ENCODE data around the gene MRPL1.
"Not testable (repeated sequence)": the region's sequence is repeated elsewhere in the genome, so short reads cannot be mapped to it uniquely, and the experiment has no call there.

Gene MRPL1

DNA sequence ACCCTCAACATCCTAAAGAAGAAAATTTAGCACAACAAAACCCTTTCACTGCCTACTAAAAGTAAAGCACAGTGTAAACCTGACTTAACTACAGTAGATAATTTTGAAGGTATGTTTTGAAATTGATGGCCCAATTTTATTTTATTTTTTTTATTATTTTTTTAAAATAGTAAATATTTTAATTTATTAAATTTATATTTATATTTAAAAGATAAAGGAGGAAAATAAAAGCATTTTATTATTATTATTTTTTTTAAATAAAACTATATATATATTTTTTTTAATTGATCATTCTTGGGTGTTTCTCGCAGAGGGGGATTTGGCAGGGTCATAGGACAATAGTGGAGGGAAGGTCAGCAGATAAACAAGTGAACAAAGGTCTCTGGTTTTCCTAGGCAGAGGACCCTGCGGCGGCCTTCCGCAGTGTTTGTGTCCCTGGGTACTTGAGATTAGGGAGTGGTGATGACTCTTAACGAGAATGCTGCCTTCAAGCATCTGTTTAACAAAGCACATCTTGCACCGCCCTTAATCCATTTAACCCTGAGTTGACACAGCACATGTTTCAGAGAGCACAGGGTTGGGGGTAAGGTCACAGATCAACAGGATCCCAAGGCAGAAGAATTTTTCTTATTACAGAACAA is 120.4 kb downstream of the MRPL1 start:
- not testable (repeated sequence) for DNase-seq (ENCODE audit: low read depth)

DNA sequence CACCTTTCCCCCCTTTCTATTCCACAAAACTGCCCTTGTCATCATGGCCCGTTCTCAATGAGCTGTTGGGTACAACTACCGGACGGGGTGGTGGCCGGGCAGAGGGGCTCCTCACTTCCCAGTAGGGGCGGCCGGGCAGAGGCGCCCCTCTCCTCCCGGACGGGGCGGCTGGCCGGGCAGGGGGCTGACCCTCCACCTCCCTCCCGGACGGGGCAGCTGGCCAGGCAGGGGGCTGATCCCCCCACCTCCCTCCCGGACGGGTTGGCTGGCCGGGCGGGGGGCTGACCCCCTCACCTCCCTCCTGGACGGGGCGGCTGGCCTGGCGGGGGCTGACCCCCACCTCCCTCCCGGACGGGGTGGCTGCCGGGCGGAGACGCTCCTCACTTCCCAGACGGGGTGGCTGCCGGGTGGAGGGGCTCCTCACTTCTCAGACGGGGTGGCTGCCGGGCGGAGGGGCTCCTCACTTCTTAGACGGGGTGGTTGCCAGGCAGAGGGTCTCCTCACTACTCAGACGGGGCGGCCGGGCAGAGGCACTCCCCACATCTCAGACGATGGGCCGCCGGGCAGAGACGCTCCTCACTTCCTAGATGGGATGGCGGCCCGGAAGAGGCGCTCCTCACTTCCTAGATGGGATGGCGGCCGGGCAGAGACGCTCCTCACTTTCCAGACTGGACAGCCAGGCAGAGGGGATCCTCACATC is 121.1 kb downstream of the MRPL1 start:
- DNase-seq (ENCODE audit: low read depth) = not testable (repeated sequence)

DNA sequence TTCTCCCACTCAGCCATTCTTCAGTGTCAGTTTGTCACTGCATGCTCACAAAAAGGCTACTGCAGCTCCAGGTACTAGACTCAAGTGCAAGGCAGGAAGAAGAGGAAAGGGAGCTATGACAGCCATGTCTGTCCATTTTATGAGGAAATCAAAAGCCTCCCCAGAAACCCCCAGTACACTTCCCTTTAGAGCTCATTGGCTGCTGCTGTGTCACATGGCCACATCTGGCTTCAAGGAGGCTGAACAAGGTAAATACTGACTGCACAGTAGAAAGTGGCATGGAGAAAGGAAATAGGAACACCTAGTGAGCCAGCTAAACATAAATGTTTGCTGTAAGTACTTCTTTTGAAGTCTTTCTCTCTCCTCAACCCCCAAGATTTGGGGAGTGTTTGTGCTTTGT is 127.3 kb downstream of the MRPL1 start:
- DNase-seq (ENCODE audit: low read depth) = no peak

DNA sequence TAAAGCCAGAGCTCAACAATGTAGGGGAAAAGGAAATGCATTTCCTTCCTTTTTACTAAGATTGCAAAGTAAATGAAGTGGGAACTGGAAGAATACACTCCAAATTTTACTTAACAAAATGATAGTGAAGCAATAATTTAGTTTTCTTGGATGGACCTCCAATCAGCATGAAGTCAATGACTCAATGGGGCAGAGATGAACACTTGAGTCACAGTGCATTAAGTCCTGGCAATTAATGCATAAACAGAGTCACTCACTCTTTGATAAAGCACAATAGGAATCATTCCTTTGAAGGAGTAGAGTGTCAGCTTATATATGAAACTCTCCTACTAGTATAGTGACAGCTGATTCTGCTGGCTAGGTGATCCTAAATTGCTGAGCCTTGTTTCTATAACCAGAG is 127.8 kb downstream of the MRPL1 start:
- DNase-seq (ENCODE audit: low read depth) = no peak

DNA sequence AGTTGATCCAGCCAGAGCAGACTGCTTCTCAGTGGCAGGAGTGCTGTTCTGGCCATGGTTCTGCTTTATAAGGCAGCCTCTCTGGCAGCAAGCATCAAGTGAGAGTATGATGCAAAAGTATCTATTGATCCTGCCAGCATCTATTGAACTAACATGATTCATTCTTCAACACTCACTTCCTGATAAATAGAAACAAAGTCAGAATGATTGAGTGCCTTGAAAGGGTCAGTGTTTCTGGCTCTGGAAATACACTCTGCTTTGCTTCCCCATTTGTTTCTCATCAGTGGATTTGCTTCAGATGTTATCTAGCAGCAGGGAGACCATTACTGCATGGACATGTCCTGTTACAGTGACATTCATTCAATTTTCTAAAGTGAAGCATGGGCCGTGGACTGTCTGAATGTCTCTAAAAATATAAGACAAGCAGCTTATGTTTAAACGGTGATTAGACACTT is 128.3 kb downstream of the MRPL1 start:
- DNase-seq (ENCODE audit: low read depth) = no peak

DNA sequence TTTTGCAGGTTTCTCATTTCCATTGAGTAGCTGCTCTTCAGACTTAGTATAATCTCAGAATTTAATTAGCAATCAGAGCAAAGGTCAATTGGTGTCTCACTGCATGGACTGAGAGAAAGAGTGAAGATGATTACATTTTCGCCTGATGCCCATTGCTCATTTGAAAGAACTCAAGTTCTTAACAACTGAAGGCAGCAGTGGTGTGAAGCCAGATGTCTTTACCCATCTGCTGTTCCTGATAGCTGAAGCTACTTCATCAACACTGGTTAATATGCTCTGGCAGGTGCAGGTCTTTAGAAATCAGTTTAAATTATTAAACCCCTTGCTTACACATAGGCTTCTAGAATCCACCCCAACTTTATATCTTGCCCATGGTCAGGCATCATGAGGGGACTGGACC is 130.0 kb downstream of the MRPL1 start:
- DNase-seq (ENCODE audit: low read depth) = no peak

DNA sequence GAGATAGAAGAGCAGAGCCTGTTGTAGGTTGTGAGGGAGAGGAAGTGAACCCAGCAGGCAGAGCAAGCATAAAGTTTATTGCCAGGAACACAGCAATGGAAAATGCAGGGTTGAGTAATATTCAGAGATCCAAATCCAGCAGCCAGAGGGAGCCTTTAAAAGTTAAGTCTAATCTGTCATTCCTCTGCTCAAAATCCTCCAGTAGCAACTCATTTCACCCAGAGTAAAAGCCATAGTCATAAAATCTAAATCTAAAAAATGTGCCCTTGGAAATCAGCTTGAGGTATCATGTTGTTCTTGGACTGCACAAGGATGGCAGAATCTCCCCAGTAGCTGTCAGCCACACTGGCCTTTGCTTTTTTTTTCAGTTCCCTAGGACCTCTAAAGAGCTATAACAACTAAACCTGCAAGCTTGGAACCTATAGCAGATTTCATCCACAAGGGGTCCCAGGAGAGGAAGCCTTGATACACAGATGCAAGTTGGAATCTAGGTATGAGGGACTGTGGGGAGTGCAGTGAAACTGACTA is 131.6 kb downstream of the MRPL1 start:
- DNase-seq (ENCODE audit: low read depth) = no peak

DNA sequence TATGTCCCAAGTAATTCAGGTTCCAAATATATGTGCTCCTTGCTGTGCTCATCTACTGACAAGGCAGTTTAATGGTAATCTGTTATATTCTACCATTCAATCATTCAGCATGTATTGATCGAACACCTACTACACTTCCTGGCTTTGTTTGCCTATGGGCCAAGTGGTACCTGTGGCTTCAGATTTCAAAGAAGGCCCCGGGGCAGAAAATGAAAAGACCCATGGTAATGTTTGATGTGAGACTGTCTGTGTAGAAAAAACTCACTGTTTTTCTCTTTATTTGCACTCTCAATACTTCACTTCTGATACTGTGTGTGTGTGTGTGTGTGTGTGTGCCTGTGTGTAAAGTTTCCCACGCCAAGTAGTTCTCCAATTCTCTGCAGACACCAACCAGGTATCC is 133.4 kb downstream of the MRPL1 start:
- no peak for DNase-seq (ENCODE audit: low read depth)

DNA sequence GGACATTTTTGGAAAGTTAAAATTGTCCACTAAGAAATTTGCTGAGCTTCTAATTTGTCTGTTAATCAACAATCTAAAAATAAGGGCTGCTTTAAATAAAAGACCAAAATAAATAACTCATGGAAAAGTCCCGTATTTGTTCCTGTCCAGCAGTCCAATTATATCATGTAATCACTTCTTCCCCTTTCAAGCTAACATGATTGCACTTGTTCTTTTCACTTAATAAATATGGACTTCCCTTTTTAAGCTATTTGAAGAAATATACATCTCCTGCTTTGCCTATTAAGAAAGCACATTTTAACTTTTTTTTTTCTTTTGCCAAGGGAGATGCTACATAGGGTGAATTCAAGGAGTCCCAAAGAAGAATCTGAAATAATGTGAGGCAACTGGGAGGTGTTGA is 138.9 kb downstream of the MRPL1 start:
- no peak for DNase-seq (ENCODE audit: low read depth)

DNA sequence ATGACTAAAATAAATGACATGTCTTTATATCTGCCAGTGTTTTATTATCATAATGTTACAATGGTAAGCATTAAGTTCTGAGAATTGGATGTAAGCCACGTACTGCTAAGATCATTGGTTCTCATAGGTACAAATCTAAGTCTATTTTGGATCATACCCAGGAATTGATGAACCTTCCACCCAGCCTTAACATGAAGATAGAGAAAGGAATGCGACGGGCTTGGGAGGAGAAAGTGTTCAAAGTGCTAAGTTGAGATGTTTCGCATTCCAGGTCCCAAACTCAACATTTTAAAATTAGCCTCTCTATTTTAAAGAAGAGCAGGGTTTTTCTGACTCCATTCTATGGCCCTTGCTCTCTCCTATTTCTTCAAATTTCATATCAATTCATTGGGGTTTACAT is 139.6 kb downstream of the MRPL1 start:
- DNase-seq (ENCODE audit: low read depth) = no peak
